GM21737 (cell line): ENCODE data around the gene SPRED3.

ENCODE experiments used
- ATAC-seq: cut with Tn5 transposase; IDR thresholded peaks from one replicate; pipeline ENCODE4 v1.9.1; 2021; ENCODE audit warnings: mild to moderate bottlenecking, moderate library complexity; ENCODE audit not compliant: unreplicated experiment

The SPRED3 gene

GRCh38 chr19:38443458-38443999, 55.0 kb downstream of the SPRED3 start:
- ATAC-seq: no peak

DNA sequence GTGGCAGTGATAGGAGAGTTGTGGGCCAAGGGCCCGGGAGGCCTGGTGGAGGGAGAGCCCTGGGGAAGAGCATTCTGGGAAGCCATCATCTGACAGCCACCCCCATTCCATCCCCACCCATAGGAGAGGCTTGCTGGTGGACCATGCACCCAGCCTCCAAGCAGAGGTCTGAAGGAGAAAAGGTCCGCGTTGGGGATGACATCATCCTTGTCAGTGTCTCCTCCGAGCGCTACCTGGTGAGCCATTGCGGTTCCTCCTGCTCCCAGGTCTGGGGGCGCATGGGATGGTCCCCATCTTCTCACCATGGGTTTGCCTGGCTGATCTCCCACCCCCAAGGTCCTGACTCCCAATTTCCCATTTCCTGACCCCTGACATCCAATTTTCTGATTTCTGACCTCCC, 55.5 kb downstream of the SPRED3 start:
- ATAC-seq: no peak

DNA sequence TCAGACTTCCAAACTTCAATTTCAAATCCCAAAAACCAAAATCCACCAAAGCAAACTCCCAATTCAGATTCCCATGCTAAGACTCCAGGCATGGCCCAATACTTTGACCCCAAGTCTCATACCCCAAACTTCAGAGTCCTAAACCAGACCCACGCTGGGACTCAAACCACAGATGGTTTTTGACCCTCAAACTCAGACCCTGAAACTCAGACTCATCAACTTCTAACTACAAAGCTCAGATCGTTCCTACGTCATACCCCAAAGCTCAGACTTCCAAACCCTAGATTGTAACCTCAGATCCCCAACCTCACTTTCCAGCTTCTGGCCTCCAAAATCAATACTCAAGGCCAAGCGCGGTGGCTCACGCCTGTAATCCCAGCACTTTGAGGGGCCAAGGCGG, 56.9 kb downstream of the SPRED3 start:
- ATAC-seq: no peak

- ATAC-seq: no peak
These were observed 59.7 kb downstream of the SPRED3 start for GRCh38 chr19:38448225-38448624.
